Keratinocyte (primary cell): ENCODE measurements around the gene DTNBP1.

Source experiments
- CTCF ChIP-seq, 3 experiments: IDR thresholded peaks in 1 of 3; conservative IDR thresholded peaks in 1 of 3; optimal IDR thresholded peaks in 1 of 3; 2 replicates in 2 of 3; 3 replicates in 1 of 3; pipeline versions ENCODE3 to v1.5.1; 2011; ENCODE audit warnings: low read length in 3 of 3, mild to moderate bottlenecking in 3 of 3, moderate library complexity in 2 of 3, control low read depth in 1 of 3, inconsistent platforms in 1 of 3; ENCODE audit not compliant: insufficient read depth in 2 of 3; ENCODE audit errors: extremely low read depth in 1 of 3
- EZH2 ChIP-seq: IDR thresholded peaks from one replicate; pipeline ENCODE4 v1.6.1; 2012; ENCODE audit warnings: inconsistent platforms, mild to moderate bottlenecking, low read length, moderate library complexity

DNA sequence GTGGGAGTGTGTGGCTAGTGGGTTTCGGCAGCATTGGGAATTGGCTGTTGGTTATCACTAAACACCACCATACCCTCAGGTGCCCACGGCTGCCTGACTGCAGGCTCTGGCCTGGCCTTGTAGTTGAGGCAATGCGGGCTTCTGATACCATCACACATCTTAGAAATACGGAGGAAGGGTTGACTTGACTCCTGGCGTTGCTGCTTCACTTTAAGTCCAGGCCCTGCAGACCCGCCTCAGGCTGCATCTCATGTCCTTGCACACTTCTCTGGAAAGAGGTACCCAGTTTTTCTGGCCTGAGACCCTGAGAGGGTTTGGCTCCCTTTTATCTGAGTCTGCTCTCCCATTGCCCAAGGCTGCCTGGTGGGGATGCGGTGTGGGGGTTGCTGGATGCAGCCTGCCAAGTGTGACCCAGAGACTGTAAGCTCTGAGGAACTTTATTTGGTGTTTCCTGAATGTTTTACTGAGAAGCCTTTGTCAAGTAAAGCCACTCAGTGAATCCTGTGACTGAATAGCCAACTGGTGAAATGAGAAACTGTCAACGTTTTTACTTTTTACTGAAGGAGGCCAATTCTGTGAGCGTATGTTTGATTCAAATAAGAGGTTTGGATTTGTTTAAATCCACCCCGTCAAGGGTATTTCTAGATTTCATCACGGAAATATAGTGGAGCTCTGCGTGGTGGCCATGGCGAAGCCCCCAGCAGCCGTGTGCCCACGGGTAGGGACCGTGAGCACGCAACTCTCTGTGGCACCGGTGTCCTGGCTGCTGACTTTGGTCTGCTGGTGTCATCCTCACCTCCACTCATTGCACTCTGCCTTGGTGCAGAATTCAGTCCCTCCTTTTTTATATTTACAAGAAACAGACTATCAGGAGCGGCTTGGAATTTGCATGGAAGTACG, 160.1 kb downstream of the DTNBP1 start:
- TF ChIP-seq CTCF (optimal IDR thresholded peaks at IDR 0.05 in 1 of 3, IDR thresholded peaks at IDR 0.05 in 1 of 3, conservative IDR thresholded peaks at IDR 0.05 in 1 of 3; ENCODE audit: extremely low read depth in 1 of 3, insufficient read depth in 2 of 3, low read length in 3 of 3) (no peak), EZH2 (no peak)
